DND-41 (cell line): ENCODE data around the gene SLC12A7.

Source experiments
- EZH2 ChIP-seq: IDR thresholded peaks from 3 replicates; pipeline ENCODE4 v1.6.1; 2012; ENCODE audit warnings: borderline replicate concordance, low read depth, mild to moderate bottlenecking, moderate library complexity, low read length, inconsistent platforms; ENCODE audit not compliant: severe bottlenecking
- TF ChIP-seq, protein P1 (sequence below): IDR thresholded peaks from 2 replicates; pipeline ENCODE4 v1.5.1; 2012; ENCODE audit warnings: borderline replicate concordance, low read length, moderate library complexity, mild to moderate bottlenecking; ENCODE audit not compliant: poor library complexity, severe bottlenecking; ENCODE audit errors: extremely low read depth

- TF ChIP-seq, protein P1, sequence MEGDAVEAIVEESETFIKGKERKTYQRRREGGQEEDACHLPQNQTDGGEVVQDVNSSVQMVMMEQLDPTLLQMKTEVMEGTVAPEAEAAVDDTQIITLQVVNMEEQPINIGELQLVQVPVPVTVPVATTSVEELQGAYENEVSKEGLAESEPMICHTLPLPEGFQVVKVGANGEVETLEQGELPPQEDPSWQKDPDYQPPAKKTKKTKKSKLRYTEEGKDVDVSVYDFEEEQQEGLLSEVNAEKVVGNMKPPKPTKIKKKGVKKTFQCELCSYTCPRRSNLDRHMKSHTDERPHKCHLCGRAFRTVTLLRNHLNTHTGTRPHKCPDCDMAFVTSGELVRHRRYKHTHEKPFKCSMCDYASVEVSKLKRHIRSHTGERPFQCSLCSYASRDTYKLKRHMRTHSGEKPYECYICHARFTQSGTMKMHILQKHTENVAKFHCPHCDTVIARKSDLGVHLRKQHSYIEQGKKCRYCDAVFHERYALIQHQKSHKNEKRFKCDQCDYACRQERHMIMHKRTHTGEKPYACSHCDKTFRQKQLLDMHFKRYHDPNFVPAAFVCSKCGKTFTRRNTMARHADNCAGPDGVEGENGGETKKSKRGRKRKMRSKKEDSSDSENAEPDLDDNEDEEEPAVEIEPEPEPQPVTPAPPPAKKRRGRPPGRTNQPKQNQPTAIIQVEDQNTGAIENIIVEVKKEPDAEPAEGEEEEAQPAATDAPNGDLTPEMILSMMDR: no peak
- TF ChIP-seq EZH2: no peak
Measured at GRCh38 chr5:1128977-1129710, 17.3 kb upstream of the SLC12A7 start.
